GM12865 (cell line): ENCODE measurements around the gene TIAM1.
"Not testable (repeated sequence)": the region's sequence is repeated elsewhere in the genome, so short reads cannot be mapped to it uniquely, and the experiment has no call there.

ENCODE experiments used
- DNase-seq: peaks from one replicate; pipeline ENCODE4 v3.0.0; 2010; ENCODE audit warnings: low read depth
- H3K4me3 ChIP-seq: 2 replicates; pipeline ENCODE4 v1.5.1; 2011; ENCODE audit warnings: mild to moderate bottlenecking, low read depth, low read length, control low read depth
- TF ChIP-seq, protein P1 (sequence below): IDR thresholded peaks from 2 replicates; pipeline ENCODE4 v1.5.1; 2011; ENCODE audit warnings: low read length, control low read depth, low read depth, inconsistent platforms; ENCODE audit not compliant: insufficient read depth; ENCODE audit errors: missing control alignments

The TIAM1 gene

DNA sequence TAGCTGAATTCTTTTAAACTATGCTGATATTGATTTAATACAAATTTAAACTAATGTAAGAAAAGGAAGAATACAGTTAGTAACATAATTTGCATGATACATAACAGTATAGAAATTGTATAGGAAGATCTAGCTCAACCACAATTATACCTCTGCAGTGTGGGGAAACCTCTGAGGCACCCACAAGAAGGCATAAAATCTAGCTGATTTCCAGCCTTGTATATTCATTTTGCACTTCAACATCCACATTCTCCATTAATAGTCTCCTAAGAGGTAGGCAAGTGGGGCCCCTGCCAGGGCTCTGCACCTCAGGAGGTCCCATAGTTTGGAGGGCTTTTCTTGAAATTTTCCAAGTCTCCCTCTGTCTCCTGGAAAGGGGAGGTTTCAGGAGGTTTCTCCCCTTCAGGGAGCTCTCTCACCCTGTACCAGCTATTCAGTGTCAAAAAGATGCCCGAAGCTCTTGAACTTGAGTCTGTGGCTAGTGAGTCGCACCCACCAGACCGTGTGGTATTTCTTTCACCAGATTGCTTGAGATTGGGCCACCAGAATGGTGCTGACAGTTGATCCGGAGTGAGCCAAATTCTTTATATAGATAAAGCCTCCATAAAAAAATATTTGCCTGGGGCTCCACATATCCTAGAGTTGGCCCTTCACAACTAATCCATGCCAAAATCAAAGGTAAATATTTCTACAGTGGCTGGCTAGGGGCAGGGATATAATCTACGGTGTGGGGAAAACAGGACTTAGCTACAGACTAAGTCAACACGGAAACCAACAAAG is 108.2 kb downstream of the TIAM1 start:
- no peak for DNase-seq
- H3K4me3 ChIP-seq, result no peak overlapping the region
- TF ChIP-seq, protein P1, sequence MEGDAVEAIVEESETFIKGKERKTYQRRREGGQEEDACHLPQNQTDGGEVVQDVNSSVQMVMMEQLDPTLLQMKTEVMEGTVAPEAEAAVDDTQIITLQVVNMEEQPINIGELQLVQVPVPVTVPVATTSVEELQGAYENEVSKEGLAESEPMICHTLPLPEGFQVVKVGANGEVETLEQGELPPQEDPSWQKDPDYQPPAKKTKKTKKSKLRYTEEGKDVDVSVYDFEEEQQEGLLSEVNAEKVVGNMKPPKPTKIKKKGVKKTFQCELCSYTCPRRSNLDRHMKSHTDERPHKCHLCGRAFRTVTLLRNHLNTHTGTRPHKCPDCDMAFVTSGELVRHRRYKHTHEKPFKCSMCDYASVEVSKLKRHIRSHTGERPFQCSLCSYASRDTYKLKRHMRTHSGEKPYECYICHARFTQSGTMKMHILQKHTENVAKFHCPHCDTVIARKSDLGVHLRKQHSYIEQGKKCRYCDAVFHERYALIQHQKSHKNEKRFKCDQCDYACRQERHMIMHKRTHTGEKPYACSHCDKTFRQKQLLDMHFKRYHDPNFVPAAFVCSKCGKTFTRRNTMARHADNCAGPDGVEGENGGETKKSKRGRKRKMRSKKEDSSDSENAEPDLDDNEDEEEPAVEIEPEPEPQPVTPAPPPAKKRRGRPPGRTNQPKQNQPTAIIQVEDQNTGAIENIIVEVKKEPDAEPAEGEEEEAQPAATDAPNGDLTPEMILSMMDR, result no peak

DNA sequence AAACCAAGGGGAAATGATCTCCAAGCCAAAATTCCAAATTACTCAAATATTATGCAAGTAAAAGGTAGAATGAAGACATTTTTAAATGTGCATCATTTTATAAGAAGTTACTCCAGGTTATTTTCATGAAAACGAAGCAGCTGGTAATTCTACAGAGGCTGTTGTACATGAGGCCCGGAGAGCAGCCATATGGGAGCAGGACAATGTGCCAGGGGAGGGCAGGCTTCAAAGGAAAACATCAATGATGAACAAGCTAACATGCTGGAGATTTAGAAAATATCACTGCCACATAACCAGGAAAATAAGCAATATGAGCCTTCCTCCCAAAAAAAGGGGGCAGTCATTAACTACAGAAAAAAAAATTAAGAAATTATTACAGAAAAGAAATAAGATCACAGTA is 109.1 kb downstream of the TIAM1 start:
- no peak overlapping the region for H3K4me3 ChIP-seq
- TF ChIP-seq, protein P1, result no peak
- DNase-seq, result no peak

DNA sequence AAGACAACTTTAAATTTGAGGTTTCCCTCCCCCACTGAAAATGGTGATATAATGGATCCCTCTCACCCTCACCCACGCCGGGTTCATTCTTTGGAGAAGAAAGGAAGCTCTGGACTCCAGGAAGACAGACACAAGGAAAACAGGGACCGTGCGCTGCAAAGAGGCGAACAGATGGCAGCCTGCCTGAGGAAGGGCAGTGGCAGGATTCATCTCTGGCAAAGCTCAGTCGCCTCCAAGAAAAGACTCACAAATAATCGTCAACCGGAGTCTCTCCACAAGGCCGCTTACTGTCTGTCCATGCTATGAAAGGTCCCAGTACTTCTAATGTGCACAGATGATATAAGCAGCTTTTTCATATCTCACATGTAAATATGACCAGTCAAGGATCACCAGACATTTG is 110.3 kb downstream of the TIAM1 start:
- H3K4me3 ChIP-seq, result no peak overlapping the region
- TF ChIP-seq, protein P1, result no peak
- no peak for DNase-seq

DNA sequence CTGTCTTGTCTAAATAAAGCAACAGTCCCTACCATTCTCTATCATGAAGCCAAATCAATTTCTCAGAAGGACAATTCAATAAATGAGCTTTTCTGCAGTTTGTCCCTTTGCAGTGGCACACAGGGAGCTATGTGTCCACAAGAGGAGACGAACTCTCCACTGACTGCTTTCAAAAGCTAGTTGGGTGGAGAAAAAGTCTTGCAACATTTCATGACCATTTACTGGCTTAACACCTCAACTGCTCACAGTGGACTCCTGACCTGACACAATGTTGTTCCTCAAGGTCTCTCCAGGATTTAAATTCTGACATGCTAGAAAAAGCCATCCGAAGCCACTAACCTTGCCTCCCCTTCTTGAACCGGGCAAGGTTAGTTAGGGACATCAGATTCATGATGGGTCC is 111.7 kb downstream of the TIAM1 start:
- no peak for DNase-seq
- H3K4me3 ChIP-seq, result no peak overlapping the region
- TF ChIP-seq, protein P1, result no peak

- no peak for DNase-seq
- TF ChIP-seq, protein P1, result no peak
- H3K4me3 ChIP-seq, result no peak overlapping the region
Measured at GRCh38 chr21:31230937-31231336, 113.1 kb downstream of the TIAM1 start.

GRCh38 chr21:31228723-31229122 is 115.3 kb downstream of the TIAM1 start:
- not testable (repeated sequence) for H3K4me3 ChIP-seq, DNase-seq

DNA sequence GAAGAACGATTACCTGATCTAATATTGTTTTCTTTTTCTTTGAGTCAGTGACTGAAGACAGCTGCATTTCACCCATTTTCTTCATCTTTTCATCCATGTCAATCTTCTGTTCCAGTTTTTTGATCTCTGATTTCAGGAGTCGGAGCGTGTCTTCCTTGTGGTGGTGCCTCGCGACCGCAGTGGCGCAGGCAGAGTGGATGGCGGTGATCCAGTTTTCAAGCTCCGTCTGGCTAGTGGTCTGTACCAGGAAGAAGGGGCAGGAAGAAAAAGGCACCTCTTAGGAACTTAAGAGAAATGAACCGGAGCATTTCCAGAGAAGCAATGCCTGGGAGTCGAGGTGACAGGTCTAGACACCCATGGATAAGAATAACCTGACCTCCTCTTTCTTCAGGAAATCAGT is 118.3 kb downstream of the TIAM1 start:
- H3K4me3 ChIP-seq, result no peak overlapping the region
- no peak for DNase-seq
- TF ChIP-seq, protein P1, result no peak
